ENCODE results near the gene TLX1.

GRCh38 chr10:101096378-101096777 is 34.7 kb upstream of the TLX1 start:
- TF ChIP-seq, protein P1, sequence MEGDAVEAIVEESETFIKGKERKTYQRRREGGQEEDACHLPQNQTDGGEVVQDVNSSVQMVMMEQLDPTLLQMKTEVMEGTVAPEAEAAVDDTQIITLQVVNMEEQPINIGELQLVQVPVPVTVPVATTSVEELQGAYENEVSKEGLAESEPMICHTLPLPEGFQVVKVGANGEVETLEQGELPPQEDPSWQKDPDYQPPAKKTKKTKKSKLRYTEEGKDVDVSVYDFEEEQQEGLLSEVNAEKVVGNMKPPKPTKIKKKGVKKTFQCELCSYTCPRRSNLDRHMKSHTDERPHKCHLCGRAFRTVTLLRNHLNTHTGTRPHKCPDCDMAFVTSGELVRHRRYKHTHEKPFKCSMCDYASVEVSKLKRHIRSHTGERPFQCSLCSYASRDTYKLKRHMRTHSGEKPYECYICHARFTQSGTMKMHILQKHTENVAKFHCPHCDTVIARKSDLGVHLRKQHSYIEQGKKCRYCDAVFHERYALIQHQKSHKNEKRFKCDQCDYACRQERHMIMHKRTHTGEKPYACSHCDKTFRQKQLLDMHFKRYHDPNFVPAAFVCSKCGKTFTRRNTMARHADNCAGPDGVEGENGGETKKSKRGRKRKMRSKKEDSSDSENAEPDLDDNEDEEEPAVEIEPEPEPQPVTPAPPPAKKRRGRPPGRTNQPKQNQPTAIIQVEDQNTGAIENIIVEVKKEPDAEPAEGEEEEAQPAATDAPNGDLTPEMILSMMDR (IDR thresholded peaks at IDR 0.05; ENCODE audit: insufficient read depth, low read length, poor library complexity, severe bottlenecking), result no peak
- no peak for TF ChIP-seq EZH2phosphoT487 (conservative IDR thresholded peaks at IDR 0.05; ENCODE audit: low read length)

Measured in SU-DHL-6 (cell line).